Measurements from ENCODE around the gene ANGPT4. TPM values are rescaled to one million over a fixed set of nuclear protein-coding genes. Genes with fewer than 3 reads are reported as not detected.

ANGPT4 gene
- total and polyA plus RNA-seq, 9 of the 15 experiments (the other 6 are each of a cell fraction or from before 2014, with no cell fraction given): not detected

GRCh38 chr20:841568-842546 is 74.3 kb downstream of the ANGPT4 start (continued):
- TF ChIP-seq ZBTB7A (IDR thresholded peaks at IDR 0.05; ENCODE audit: borderline replicate concordance, control insufficient read depth, low read depth, low read length): peak; percentile 15; the same call in 1 of the 2 replicates

- in situ Hi-C loops (cut with MboI): no loop called here
- intact Hi-C loops (cut with micrococcal nuclease): no loop called here
- Histone ChIP-seq H3K4me2 (ENCODE audit: insufficient read depth, low read length) (no peak overlapping the region), H3K9me3 (replicated peaks; ENCODE audit: control insufficient read depth, insufficient read depth, low read depth, low read length) (no peaks in the 10 kb centered on the region), H3K27ac (ENCODE audit: extremely low read depth, low read depth, low read length) (no peak overlapping the region), H3K79me2 (ENCODE audit: control insufficient read depth, insufficient read depth, low read length) (peaks cover 44% of the 10 kb centered on the region), H3K4me1 (replicated peaks in 1 of 2; ENCODE audit: control insufficient read depth in 2 of 2, insufficient read depth in 2 of 2, low read length in 2 of 2) (peaks cover 34 to 49% of the 10 kb centered on the region in 2 experiments), H4K20me1 (replicated peaks; ENCODE audit: control insufficient read depth, insufficient read depth, low read length) (0 out of 2 replicates have a peak, but pooled peaks cover 9% of the 10 kb centered on the region), H2AFZ (ENCODE audit: low read depth, low read length) (no peak overlapping the region), H3K9ac (ENCODE audit: insufficient read depth in 1 of 2, low read depth in 2 of 2, low read length in 2 of 2) (no peak overlapping the region), H3K4me3 (no peak overlapping the region), H3K9me1 (ENCODE audit: control insufficient read depth, insufficient read depth, low read length) (no peaks in the 10 kb centered on the region), H3K27me3 (ENCODE audit: control insufficient read depth in 2 of 2, insufficient read depth in 2 of 2, low read length in 2 of 2) (no peaks in the 10 kb centered on the region), H3K36me3 (ENCODE audit: control insufficient read depth, insufficient read depth, low read length) (peaks cover 13% of the 10 kb centered on the region; the same call in 1 of the 3 replicates)
- no peak for FAIRE-seq
- no TSS peak for BruUV-seq (replicated peaks)
- WGBS (ENCODE audit: insufficient coverage, low coverage, missing lambda C conversion rate): 96% methylated on average over 5 of the region's 59 CpGs
- ChIA-PET CTCF (ENCODE audit: low intra/inter-chr PET ratio) (no interaction called here), POLR2A (no interaction called here)
- no peak for ATAC-seq
- no peak for DNase-seq (ENCODE audit: extremely low read depth in 1 of 4, low spot score in 3 of 4)
- TF ChIP-seq ZNF217 (CRISPR knock-in tag; IDR thresholded peaks at IDR 0.05): no peak
- peak; percentile 30; the same call in 1 of the 2 replicates for TF ChIP-seq BCOR (IDR thresholded peaks at IDR 0.05)
- TF ChIP-seq ZNF140 (CRISPR knock-in tag; IDR thresholded peaks at IDR 0.05): no peak
- no peak for TF ChIP-seq RCOR1 (IDR thresholded peaks at IDR 0.05; ENCODE audit: borderline replicate concordance in 1 of 2, low read depth in 2 of 2, low read length in 2 of 2)
- no peak for TF ChIP-seq ZNF280B (CRISPR knock-in tag; IDR thresholded peaks at IDR 0.05)
- no peak for TF ChIP-seq TRIM24 (IDR thresholded peaks at IDR 0.05)
- TF ChIP-seq KDM1A (IDR thresholded peaks at IDR 0.05): 0 out of 4 replicates have a peak, but pooled peaks of 1 of the 2 experiments have one; percentile 12
- TF ChIP-seq RBM25 (IDR thresholded peaks at IDR 0.05; ENCODE audit: low read depth, low read length, severe bottlenecking): peak; percentile 68
- TF ChIP-seq NR1H2 (CRISPR knock-in tag; IDR thresholded peaks at IDR 0.05): no peak
- no peak for TF ChIP-seq NCOA1 (IDR thresholded peaks at IDR 0.05; ENCODE audit: low read depth)
- TF ChIP-seq ZNF212 (CRISPR knock-in tag; IDR thresholded peaks at IDR 0.05): no peak
- no peak for TF ChIP-seq ZNF778 (CRISPR knock-in tag; IDR thresholded peaks at IDR 0.05)
- no peak for TF ChIP-seq HNRNPUL1 (IDR thresholded peaks at IDR 0.05; ENCODE audit: low read length)
- no peak for TF ChIP-seq CREB3L1 (IDR thresholded peaks at IDR 0.05; ENCODE audit: borderline replicate concordance, low read depth)
- no peak for TF ChIP-seq E2F1 (CRISPR knock-in tag; IDR thresholded peaks at IDR 0.05)
These were observed 75.1 kb downstream of the ANGPT4 start for GRCh38 chr20:840858-841567.

All from K562 (cell line).